Adipocyte (in vitro differentiated cells): ENCODE measurements around the gene ATOH8.
A peak's percentile ranks its signal among the peaks of the same experiment; 100 is the strongest.

Experiments used
- DNase-seq: peaks from one replicate; pipeline ENCODE4 v3.0.0-alpha.2; 2015; ENCODE audit warnings: low read depth
- H3K27me3 ChIP-seq: replicated peaks from 2 replicates; pipeline ENCODE4 v1.7.0; 2013; ENCODE audit warnings: mild to moderate bottlenecking, low read length, moderate library complexity; ENCODE audit not compliant: control insufficient read depth, insufficient read depth
- H3K36me3 ChIP-seq: 2 replicates; pipeline ENCODE4 v1.7.0; 2013; ENCODE audit warnings: low read length, mild to moderate bottlenecking, moderate library complexity; ENCODE audit not compliant: control insufficient read depth, insufficient read depth, severe bottlenecking
- H3K4me1 ChIP-seq: 2 replicates; pipeline ENCODE4 v1.7.0; 2013; ENCODE audit warnings: mild to moderate bottlenecking, low read length, moderate library complexity; ENCODE audit not compliant: control insufficient read depth, insufficient read depth
- H3K4me3 ChIP-seq: 2 replicates; pipeline ENCODE4 v1.7.0; 2013; ENCODE audit warnings: mild to moderate bottlenecking, low read length, moderate library complexity
- H3K9ac ChIP-seq: 2 replicates; pipeline ENCODE4 v1.7.0; 2013; ENCODE audit warnings: mild to moderate bottlenecking, low read length, moderate library complexity
- H3K9me3 ChIP-seq: 2 replicates; pipeline ENCODE4 v1.7.0; 2013; ENCODE audit warnings: mild to moderate bottlenecking, low read length, moderate library complexity; ENCODE audit not compliant: control insufficient read depth

ATOH8 gene

GRCh38 chr2:85768713-85769112 is 14.9 kb downstream of the ATOH8 start:
- Histone ChIP-seq H3K9me3 (no peaks in the 10 kb centered on the region), H3K27me3 (no peaks in the 10 kb centered on the region), H3K36me3 (peaks cover 62% of the 10 kb centered on the region), H3K4me3 (peak overlapping the region; percentile 21), H3K4me1 (peaks cover 57% of the 10 kb centered on the region), H3K9ac (peak overlapping the region; percentile 73)
- DNase-seq = peak; percentile 20

- DNase-seq = no peak
- H3K4me3 ChIP-seq = peak overlapping the region; percentile 5
- peaks cover 64% of the 10 kb centered on the region for H3K4me1 ChIP-seq
- peaks cover 58% of the 10 kb centered on the region for H3K36me3 ChIP-seq
- peak overlapping the region; percentile 73 for H3K9ac ChIP-seq
- H3K9me3 ChIP-seq = no peaks in the 10 kb centered on the region
- no peaks in the 10 kb centered on the region for H3K27me3 ChIP-seq
Measured at GRCh38 chr2:85769236-85769982, 15.6 kb downstream of the ATOH8 start.

- Histone ChIP-seq H3K9ac (peak overlapping the region; percentile 73), H3K36me3 (peaks cover 56% of the 10 kb centered on the region), H3K4me1 (peaks cover 69% of the 10 kb centered on the region), H3K27me3 (no peaks in the 10 kb centered on the region), H3K4me3 (no peak overlapping the region), H3K9me3 (no peaks in the 10 kb centered on the region)
- no peak for DNase-seq
Measured at GRCh38 chr2:85769983-85770362, 16.2 kb downstream of the ATOH8 start.

- no peaks in the 10 kb centered on the region for H3K9me3 ChIP-seq
- H3K4me3 ChIP-seq = no peak overlapping the region
- peak overlapping the region; percentile 73 for H3K9ac ChIP-seq
- no peaks in the 10 kb centered on the region for H3K27me3 ChIP-seq
- no peak for DNase-seq
- H3K36me3 ChIP-seq = peaks cover 56% of the 10 kb centered on the region
- peaks cover 72% of the 10 kb centered on the region for H3K4me1 ChIP-seq
Measured at GRCh38 chr2:85770369-85770768, 16.6 kb downstream of the ATOH8 start.

GRCh38 chr2:85770786-85771409 is 17.1 kb downstream of the ATOH8 start:
- no peak overlapping the region for H3K4me3 ChIP-seq
- DNase-seq = no peak
- H3K4me1 ChIP-seq = peaks cover 72% of the 10 kb centered on the region
- H3K27me3 ChIP-seq = no peaks in the 10 kb centered on the region
- H3K9me3 ChIP-seq = no peaks in the 10 kb centered on the region
- peaks cover 56% of the 10 kb centered on the region for H3K36me3 ChIP-seq
- peak overlapping the region; percentile 73 for H3K9ac ChIP-seq

GRCh38 chr2:85771486-85771885 is 17.7 kb downstream of the ATOH8 start:
- peaks cover 56% of the 10 kb centered on the region for H3K36me3 ChIP-seq
- peak overlapping the region; percentile 73 for H3K9ac ChIP-seq
- DNase-seq = no peak
- peak overlapping the region; percentile 49 for H3K4me3 ChIP-seq
- H3K9me3 ChIP-seq = no peaks in the 10 kb centered on the region
- no peaks in the 10 kb centered on the region for H3K27me3 ChIP-seq
- peaks cover 72% of the 10 kb centered on the region for H3K4me1 ChIP-seq

- DNase-seq = peak; percentile 99
- no peaks in the 10 kb centered on the region for H3K9me3 ChIP-seq
- H3K36me3 ChIP-seq = peaks cover 55% of the 10 kb centered on the region
- H3K4me3 ChIP-seq = peak overlapping the region; percentile 70
- peak overlapping the region; percentile 91 for H3K9ac ChIP-seq
- peaks cover 76% of the 10 kb centered on the region for H3K4me1 ChIP-seq
- H3K27me3 ChIP-seq = no peaks in the 10 kb centered on the region
Measured at GRCh38 chr2:85772019-85772745, 18.4 kb downstream of the ATOH8 start.

GRCh38 chr2:85772841-85773491 is 19.2 kb downstream of the ATOH8 start:
- no peak for DNase-seq
- H3K4me1 ChIP-seq = peaks cover 80% of the 10 kb centered on the region
- peak overlapping the region; percentile 70 for H3K4me3 ChIP-seq

GRCh38 chr2:85773692-85774091 is 19.9 kb downstream of the ATOH8 start:
- Histone ChIP-seq H3K27me3 (no peaks in the 10 kb centered on the region), H3K4me3 (peak overlapping the region; percentile 70), H3K9me3 (no peaks in the 10 kb centered on the region), H3K9ac (peak overlapping the region; percentile 91), H3K36me3 (peaks cover 43% of the 10 kb centered on the region), H3K4me1 (peaks cover 76% of the 10 kb centered on the region)
- no peak for DNase-seq

More at GRCh38 chr2:85772841-85773491, 19.2 kb downstream of the ATOH8 start:
- Histone ChIP-seq H3K36me3 (peaks cover 50% of the 10 kb centered on the region), H3K27me3 (no peaks in the 10 kb centered on the region), H3K9ac (peak overlapping the region; percentile 91), H3K9me3 (no peaks in the 10 kb centered on the region)

GRCh38 chr2:85774126-85774978 is 20.6 kb downstream of the ATOH8 start:
- H3K36me3 ChIP-seq = peaks cover 48% of the 10 kb centered on the region
- H3K9me3 ChIP-seq = no peaks in the 10 kb centered on the region
- peaks cover 74% of the 10 kb centered on the region for H3K4me1 ChIP-seq
- no peak for DNase-seq
- no peaks in the 10 kb centered on the region for H3K27me3 ChIP-seq
- H3K9ac ChIP-seq = peak overlapping the region; percentile 91
- no peak overlapping the region for H3K4me3 ChIP-seq
